Right renal pelvis (tissue), 4 donors: ENCODE results near the gene THAP7. TPM values are rescaled to one million over a fixed set of nuclear protein-coding genes. Genes with fewer than 3 reads are reported as not detected.
"Not testable (repeated sequence)": the region's sequence is repeated elsewhere in the genome, so short reads cannot be mapped to it uniquely, and the experiment has no call there.

ENCODE experiments used
- DNase-seq, 4 donors: peaks; one replicate each; pipeline ENCODE4 v3.0.0-alpha.2; 2013; ENCODE audit warnings: low read depth in 4 of 4, low spot score in 3 of 4, missing footprints in 1 of 4
- polyA plus RNA-seq, 4 donors: library from polyadenylated mRNA; unstranded; fragments of 120-200 nt; gene quantifications; one replicate each; pipeline ENCODE4 v1.2.1, GENCODE V29; 2013; ENCODE audit not compliant: insufficient read length in 4 of 4

THAP7 gene
- polyA plus RNA-seq, 4 donors: 17.9 to 24.1 (median 19.4) TPM

DNA sequence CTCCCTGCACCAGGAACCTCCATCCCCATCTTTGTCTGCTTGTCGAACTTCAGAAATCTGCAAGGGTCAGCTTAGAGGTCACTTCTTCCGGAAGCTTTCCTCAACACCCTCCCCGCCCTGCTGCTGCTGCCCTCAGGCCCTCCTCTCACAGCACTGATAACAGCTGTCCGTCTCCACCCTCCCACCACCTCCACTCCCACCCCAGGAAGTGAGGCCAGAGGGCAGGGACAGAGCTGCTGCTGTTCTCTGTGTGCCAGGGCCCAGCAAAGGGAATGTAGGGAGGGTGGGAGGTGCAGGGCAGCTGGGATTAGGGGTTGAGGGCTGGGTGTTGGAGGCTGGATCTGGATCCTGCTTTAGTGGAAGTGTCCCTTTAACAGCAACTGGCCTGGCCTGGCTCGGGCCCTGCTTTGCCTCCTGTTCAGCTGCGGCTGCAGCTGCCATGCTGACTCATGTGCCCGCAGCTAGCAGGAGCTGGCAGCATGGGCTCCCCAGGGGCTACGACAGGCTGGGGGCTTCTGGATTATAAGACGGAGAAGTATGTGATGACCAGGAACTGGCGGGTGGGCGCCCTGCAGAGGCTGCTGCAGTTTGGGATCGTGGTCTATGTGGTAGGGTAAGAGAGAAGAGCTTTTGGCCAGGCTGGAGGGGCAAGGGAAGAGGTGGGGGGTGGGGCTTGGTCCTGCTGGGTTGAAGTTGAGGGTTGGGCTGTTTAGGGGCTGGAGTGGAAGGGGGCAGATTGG is 13.0 kb upstream of the THAP7 start, which contains the start of gene P2RX6:
Gene P2RX6 (plus strand): TSS at position 440 of the 740 bp plus-strand sequence. CDS start 10 bp downstream, at position 450.
- DNase-seq: peak in 1 of 4 donors; percentile 38

DNA sequence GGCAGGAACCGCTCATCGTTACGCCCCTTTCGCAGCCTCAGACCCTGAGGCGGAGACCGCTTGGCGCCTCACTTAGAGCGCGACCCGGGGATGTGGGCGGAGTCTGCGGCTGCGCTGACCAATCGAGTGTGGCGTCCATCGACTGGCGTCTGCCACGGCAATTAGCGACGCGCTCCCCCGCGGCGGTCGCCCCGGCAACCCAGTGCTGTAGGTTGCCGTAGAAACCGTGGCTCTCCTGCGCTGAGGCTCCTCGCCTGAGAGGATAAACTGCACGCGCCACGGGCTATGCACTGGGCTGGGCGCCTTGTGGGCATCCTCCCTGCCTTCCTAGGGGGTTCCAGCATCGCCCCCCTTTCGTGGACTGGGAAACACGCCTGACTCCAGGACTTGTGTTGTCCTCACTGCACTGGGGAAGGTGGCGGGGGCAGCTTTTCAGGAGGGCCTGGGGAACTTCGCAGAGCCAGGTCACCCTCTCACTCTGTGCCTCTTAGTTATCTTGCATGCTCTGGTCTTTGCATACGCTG is 12.3 kb upstream of the THAP7 start:
- peak; percentile 87 to 91 (median 88) for DNase-seq

DNA sequence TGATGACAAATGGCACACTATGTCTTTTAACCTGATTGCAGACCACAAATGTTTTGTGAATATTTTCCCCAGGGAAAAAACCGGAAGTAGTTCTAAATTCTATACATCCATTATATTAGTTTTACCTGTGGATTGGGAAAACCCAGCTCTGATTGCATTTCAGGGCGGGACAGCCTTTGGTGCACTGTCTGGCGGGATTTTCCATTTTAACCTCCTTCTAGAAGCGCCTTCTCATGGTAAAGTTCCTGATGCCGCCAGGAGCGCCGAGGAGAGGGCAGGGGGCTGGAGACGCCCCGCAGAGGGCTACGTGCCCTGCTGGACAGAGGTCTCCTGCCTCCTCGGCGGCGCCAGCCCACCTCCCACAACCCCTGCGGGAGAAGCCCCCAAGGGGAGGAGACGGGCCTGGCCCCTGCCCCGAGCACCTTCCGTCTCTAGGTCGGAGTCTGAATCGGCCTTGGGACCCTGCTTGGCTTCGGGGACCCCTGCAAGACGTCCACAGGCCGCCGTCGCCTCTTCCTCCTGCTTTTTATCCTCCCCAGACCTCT is 11.8 kb upstream of the THAP7 start:
- DNase-seq: no peak

DNA sequence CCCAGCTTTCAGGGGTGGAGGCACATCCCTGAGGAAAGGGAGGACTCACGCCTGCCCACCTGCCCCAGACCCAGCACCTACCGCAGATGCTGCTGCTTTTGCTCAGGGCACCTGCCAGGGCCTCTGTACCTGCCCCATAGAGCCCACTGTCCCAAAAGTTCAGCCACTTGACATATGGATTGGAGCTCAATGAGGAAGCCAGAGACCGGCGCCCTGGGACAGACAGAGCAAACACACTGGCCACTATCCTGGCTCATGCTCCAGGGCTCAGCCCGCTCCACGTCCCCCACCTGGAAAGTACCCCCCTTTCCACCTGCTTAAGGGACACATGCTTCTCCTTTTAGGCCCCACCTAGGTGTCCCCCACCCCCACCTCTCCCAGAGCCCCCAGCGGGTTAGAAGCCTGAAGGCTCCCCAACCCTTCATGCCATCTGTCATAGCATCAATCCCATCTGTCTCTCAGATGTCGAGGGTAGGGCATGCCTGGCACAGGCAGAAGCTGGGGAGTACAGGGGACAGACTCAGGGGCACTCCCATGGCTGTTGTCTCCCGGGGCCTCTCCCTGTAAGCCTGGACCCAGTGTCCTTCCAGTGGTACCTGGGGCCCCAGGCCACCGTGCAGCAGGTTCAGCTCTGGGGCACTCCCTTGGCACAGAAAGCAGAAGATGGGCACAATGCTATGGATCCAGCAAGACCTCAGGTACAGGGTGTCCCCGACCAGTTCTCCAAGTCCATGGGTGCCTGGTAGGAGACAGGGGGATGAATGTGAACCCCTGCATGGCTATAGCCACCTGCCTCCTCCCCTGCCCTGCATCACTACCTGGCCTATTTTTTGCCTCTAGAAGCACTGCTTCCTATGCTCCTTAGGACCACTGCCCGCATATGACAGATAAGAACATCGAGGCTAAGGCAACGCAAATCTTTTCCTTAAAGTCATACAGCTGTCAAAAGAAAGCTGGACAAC is 10.8 kb upstream of the THAP7 start:
- DNase-seq: no peak

DNA sequence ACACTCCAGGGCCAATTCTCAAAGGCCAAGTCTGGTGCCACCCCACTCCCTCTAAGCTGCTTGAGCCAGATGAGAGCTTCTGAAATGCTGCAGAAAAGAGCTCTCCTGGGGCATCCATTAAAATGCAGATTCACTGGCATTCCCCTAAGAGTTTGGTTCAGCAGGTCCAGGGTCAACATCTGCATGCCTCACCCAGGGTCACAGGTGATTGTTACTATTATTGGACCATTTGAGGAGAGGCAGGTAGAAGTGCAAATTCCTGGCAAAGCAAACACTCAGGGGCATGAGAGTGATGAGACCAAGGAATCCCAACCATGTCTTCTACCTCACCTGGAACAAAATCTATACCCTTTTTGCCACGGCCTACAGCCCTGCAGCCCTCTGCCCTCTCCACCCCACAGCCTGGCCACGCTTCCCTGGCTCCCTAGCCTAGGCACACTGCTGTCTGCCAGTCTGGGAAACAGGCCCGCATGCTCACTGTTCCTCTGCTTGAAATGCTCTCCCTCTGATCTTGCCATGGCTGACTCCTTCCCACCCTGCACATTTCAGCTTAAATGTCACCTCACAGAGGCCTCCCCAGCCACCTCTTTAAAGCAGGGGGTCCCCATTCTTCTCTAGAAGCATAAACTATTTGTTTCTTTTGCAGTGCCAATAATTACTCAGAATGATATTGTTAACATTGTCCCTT is 8.7 kb upstream of the THAP7 start:
- no peak for DNase-seq

DNA sequence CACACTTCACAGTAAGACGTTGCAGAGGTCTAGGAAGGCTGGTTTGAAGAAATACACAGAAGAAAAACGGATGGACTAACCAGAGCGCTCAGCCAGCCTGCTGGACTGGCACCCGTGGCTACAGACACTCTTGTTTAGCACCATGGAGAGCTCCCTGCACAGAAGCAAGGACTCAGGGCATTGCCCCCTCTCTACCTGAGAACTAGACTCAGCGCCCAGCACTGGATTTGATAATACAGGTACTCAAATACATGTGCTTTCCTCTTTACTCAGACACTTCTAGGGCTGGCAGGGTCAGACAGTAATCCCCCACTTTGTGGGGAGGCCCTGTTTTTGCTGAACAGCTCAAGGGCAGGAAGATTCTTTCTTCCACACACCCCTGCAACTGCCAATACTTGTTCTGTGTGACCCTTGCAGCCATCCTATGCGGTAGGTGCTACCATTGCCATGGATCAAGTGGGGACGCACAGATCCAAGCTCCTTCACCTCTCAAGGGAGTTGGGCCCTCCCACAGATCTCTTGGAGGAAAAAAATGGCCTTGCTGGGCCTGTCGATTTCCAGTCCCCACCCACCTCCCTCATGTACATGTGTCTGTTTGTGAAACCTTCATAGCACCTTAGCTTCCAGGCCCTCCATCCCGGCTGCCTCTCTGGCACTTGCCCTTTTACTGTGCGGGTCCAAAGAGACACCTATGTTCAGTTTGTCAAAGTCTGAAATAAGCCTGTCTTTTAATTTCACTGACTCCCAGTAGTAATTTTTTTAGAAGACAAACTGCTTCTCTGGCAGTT is 7.9 kb upstream of the THAP7 start:
- peak; percentile 53 to 71 (median 66) for DNase-seq

DNA sequence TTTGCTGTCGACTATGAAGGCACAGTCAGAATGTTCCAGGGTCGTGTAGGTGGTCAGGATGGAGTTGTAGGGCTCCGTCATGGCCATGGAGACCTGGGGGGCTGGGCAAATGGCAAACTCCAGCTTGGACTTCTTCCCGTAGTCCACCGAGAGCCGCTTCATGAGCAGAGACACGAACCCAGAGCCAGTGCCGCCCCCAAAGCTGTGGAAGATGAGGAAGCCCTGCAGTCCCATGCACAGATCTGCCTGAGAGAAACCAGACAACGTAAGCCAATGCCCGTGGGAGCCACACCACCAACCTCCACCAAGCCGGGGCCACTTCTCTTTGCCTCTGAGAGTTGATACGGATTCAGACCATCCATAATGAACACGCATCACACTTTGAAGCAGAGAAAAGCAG is 7.3 kb upstream of the THAP7 start:
- DNase-seq: not testable (repeated sequence)

DNA sequence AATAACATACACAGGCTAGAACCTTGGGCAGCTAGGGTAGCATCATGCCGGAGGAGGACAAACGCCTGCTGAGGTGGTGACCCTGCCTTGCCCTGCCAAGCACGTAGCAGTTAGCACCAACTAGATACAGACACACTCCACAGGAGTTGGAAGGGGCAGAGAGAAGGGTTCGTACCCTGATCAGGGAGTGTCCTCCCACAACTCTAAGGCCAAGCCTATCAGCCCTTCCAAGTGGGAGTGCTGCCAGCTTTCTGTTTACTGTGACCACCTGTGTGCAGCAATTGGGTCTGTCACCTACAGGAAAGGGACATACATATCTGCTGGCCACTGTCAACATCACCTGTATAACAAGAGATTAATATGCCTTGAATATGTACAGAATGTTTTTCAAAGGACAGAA is 1.9 kb upstream of the THAP7 start:
- DNase-seq: no peak

DNA sequence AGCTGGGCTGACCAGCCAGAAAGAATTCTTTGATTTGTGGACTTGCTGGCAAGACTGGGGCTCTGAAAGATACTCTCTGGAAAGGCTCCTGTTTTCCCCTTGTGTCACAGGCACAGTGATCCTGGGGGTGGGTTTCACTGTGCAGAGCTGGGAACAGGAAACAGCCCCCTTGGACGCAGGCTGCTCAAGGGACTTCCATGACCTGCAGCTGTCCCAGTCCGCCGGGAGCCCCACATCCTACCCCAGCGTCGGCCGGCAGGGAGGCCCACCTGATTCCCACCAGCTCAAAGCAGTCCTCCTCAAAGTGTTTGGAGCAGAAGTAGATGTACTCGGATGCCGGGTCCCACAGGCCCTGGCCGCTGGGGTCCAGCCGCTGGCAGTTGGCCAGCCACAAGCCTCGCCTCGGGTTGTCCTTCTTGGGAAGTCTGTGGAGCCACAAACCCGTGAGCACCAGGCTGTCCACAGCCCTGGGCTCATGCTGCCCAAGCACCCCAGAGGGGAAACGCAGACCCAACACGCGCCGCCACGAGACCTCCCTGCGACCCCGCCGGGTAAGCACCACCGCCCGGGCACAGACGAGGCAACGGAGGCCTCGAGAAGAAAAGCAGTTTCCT is 824 bp downstream of the THAP7 start:
- DNase-seq: no peak

DNA sequence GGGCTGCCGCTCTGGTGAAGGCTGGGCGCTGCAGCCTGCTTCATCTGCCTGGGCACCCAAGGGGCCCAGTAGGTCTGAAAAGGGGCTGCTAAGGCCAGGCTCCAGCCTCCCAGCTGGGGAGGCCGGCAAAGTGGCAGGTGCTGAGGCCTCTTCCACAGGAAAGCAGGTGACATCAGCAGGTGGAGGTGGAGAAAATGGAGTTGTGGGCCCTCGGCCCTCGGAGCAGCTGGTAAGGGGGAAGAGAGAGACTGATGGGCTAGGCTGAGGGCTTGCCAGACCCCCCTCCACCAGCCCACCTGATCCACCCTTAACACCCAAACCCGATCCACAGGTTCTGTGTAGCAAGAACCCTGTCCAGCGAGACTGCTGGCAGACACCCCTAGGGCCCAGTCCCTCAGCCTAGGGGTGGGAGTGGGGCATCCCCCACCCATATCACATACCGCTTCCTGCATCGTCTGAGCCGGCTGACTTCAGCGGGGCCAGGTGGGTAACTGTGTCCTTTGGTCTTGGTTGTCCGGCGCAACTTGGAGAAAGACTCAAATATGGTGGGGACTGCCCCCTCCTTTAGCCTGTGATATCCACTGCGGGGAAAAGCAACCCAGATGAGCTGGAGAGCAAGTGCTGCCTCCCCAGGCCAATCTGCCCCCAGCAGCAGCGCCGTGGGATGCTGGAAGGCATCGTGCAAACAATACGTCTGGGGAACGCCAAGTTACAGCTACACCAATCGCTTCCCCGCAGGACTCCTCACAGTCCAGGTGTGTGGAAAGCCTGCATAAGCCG is 1.5 kb downstream of the THAP7 start:
- DNase-seq: no peak

DNA sequence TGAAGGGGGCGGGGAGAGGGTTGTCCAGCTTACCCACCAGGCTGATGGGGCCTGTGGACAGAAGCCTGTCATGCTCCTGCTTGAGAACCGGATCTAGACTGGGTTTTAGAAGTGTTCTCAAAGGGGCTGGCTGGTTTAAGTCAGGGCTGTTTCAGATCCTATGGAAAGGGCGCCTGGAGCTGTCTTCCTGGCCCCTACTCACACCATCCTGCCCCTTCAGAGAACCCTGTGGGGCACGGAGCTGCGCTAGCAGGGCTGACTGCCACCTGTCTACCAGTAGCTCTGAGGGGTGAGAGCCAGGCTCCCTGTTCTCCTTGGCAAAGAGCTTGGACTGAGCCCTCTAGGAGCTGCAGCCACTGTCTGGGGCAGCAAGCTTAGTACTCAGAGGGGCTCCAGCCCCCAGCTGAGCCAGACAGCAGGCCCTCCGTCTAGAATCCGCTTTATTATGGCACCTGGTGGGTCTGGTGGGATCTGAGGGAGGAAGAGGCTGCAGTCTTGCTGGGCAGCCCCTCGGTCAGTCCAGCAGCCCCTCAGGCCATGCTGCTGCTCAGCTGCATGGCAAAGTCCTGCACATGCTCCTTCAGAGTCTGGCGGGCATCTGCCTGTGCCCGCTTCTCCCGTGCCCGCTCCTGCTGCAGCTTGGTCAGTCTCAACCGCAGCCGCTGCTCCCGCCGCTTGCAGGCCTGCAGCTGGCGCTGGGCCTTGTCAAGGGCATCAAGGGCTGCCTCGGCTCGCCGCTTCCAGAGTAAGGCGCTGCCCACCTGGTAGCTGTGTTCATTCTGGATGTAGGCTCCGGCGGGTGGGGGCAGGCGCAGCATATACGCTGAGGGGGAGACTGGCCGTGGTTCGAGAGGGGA is 2.3 kb downstream of the THAP7 start:
- no peak for DNase-seq

DNA sequence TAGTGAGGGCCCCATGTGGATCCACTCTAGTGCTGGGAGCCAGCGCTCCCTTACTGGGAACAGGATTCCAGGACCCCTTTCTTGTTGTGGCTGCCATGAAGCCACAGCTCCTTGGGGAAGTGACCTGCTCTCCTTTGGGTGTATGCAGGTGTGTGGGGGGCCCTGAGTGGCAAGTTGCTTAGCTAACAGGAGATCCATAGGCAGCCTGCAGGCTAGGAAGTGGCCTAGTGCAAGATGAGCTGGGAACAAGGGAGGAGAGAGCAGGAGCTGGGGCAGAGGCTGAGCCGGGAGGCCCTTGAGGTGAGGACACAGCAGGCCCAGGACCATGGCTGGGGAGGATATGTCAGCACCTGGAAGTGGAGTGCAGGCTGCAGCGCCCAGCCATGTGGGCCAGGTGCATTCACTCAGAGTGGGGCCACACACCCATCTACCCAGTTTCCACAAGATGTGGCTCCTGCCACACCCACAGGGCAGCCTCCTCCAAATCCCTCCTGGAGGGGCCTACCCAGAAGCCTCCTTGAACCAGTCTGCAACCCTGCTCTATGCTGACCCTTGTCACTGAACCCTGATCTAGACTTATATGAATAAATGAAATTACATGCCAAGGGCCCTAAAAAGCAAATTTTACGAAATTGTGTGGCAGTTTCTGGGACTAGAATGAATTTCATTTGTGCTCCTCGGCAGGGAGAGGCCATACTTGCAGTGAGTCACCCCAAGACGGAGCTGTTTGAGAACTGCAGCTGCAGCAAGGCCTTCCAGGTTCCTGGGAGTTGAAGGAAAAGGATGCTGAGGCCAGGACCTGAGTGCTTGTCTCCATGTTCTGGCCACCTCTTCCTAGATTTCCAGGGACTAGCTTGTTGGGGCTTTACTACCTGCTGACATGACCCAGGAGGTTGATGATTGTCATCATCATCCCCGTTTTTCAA is 3.2 kb downstream of the THAP7 start:
- no peak for DNase-seq

DNA sequence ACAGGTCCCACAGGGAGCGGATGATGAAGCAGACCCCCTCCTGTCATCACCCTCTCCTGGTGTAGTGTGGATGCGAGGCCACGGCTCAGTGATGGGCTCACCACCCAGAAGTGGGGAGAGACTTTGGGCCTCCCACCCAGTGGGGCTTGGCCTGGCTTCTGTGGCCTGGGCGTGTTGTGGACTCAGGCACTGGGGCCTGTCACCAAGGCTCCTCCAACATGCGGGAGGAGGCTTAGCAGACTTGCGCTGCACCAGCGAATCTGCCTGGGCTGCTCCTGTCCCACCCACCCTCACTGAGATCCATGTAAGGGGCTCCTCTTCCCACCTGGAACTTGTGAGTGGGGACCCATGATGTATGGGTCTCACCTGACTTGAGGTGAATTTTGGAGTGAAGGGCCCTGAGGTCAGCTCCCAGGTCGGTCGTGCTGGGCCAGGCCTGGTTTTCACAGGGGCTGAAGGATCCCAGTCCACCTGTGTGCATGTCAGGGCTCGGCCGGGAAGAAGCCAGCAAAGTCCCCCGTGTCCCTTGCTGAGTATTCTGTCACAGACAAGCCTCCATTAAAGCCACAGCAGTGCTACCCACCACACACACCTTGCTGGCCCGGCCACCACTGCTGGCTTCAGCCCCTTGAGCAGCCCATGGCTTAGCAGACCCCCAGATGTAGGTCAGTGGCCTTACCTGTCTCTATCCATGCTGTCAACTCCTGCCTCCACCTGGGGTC is 4.2 kb downstream of the THAP7 start:
- DNase-seq: no peak

DNA sequence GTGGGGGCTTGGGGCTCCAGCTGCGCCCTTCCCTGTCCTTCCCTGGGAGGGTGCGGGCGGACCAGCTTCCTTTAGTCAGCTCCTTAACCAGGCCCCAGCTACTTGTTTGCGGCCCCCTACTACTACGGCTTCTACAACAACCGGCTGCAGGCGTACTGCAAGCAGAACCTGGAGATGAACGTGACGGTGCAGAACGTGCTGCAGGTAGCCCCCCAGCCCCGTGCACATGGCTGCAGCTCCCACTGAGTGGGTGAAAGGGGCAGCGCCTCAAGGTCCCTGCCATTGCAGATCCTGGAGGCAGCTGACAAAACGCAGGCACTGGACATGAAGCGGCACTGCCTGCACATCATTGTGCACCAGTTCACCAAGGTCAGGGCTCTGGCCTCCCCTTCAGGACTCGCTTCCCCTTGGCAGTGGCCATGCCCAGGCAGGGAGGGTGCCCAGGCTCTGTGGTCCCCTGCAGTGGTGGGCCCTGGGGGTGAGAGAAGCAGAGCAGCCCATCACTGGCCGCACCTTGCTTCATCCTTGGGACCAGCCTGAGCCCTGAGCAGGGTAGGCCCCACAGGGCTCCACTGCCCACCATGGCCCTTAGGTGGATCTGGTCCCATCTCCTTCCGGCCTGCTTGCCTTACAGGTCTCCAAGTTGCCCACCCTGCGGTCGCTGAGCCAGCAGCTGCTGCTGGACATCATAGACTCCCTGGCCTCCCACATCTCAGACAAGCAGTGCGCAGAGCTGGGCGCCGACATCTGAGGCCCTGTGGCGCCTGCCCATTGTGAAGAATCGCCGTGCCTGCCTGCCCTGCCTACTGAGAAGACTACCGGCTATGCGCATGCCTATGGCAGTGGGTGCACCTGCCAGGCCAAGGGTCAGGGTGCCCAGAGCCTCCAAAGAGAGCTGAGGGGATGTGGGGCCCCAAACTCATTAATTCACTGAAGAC is 5.1 kb downstream of the THAP7 start:
- no peak for DNase-seq

DNA sequence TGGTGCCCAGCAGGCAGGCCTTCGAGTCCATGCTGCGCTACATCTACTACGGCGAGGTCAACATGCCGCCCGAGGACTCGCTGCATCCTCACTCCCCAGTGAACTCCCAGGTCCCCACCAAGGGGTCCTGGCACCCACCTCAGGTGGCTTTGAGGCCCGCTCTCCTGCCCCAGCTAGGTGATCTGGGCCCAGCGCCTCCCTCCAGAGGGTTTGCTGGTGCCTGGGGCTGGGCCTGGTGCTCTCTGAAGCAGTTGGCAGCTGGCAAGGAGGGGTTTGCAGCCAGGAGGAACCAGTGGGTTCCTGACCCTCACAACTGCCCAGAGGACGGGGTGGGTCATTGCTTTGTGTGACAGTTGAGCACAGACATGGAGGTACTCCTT is 5.9 kb downstream of the THAP7 start:
- no peak for DNase-seq
